GM12874 (cell line): ENCODE measurements around the gene CDC42EP4.

Experiments used
- CTCF ChIP-seq: IDR thresholded peaks from 2 replicates; pipeline ENCODE4 v1.5.1; 2011; ENCODE audit warnings: low read depth, mild to moderate bottlenecking, control low read depth, low read length, moderate library complexity; ENCODE audit not compliant: insufficient read depth

The CDC42EP4 gene

GRCh38 chr17:73255671-73256181 lies 56.1 kb downstream of the CDC42EP4 start:
- peak; percentile 95 for TF ChIP-seq CTCF

- no peak for TF ChIP-seq CTCF
Measured at GRCh38 chr17:73251871-73252270, 59.9 kb downstream of the CDC42EP4 start.

GRCh38 chr17:73250851-73251640 lies 60.8 kb downstream of the CDC42EP4 start:
- TF ChIP-seq CTCF, result no peak

GRCh38 chr17:73249700-73250099 lies 62.1 kb downstream of the CDC42EP4 start:
- no peak for TF ChIP-seq CTCF

GRCh38 chr17:73248532-73248931 lies 63.3 kb downstream of the CDC42EP4 start:
- no peak for TF ChIP-seq CTCF

- TF ChIP-seq CTCF, result no peak
Measured at GRCh38 chr17:73247726-73248125, 64.1 kb downstream of the CDC42EP4 start.

- TF ChIP-seq CTCF, result no peak
Measured at GRCh38 chr17:73240561-73240960, 71.2 kb downstream of the CDC42EP4 start.
